GM12878 (cell line): ENCODE results near the gene UNKL. TPM values are rescaled to one million over a fixed set of nuclear protein-coding genes. Genes with fewer than 3 reads are reported as not detected.

Source experiments
- ATAC-seq: fragments of 200-7000 bp; cut with Tn5 transposase; 3 replicates; pipeline ENCODE4 v1.9.1; 2020; ENCODE audit warnings: mild to moderate bottlenecking, moderate library complexity
- BruUV-seq: library from RNA; stranded (reverse); fragments of 400-500 nt; replicated peaks from 2 replicates; lab custom pipeline; 2021; lab: Mats Ljungman, UMichigan
- CTCF ChIA-PET: fragments of 300-600 bp; sonication (Branson Sonifier 250); formaldehyde crosslinking; extraction: SDS; loops from one replicate; lab custom pipeline; 2021; ENCODE audit warnings: inconsistent platforms; lab: Yijun Ruan, JAX
- POLR2A ChIA-PET: fragments of 350-600 bp; formaldehyde crosslinking; extraction: SDS; loops from one replicate; lab custom pipeline; 2021; ENCODE audit warnings: inconsistent platforms; lab: Charles Lee
- RAD21 ChIA-PET: fragments of 300-600 bp; sonication (Branson Sonifier 250); formaldehyde crosslinking; loops from one replicate; lab custom pipeline; 2023; ENCODE audit warnings: antibody characterized with exemption; ENCODE audit not compliant: unreplicated experiment; lab: Charles Lee
- SMC1A ChIA-PET: fragments of 300-600 bp; sonication (Branson Sonifier 250); formaldehyde crosslinking; loops from one replicate; lab custom pipeline; 2023; ENCODE audit not compliant: unreplicated experiment, uncharacterized antibody; lab: Charles Lee
- DNase-seq: peaks from one replicate; pipeline ENCODE4 v3.0.0-alpha.2; 2011; ENCODE audit warnings: low read depth, low spot score
- FAIRE-seq: peaks from 3 replicates; lab custom pipeline; 2011; peaks lifted over from hg19 to GRCh38; lab: Jason Lieb, UNC
- H2AFZ ChIP-seq: 2 replicates; pipeline ENCODE4 v1.6.0; 2011; ENCODE audit warnings: low read depth, low read length, control low read depth; ENCODE audit not compliant: control insufficient read depth
- H3K27ac ChIP-seq: 2 replicates; pipeline ENCODE4 v1.5.1; 2011; ENCODE audit warnings: control low read depth; ENCODE audit not compliant: control insufficient read depth, insufficient read depth
- H3K27me3 ChIP-seq, 2 experiments: replicated peaks in 1 of 2; 2 replicates each; pipeline versions ENCODE4 v1.6.0 to v1.6.1; 2011; ENCODE audit warnings: low read length in 1 of 2; ENCODE audit not compliant: control insufficient read depth in 2 of 2, insufficient read depth in 2 of 2
- H3K36me3 ChIP-seq, 2 experiments: 2 replicates each; pipeline ENCODE4 v1.5.1; 2011; ENCODE audit warnings: low read length in 1 of 2; ENCODE audit not compliant: control insufficient read depth in 2 of 2, insufficient read depth in 2 of 2
- H3K4me1 ChIP-seq: 2 replicates; pipeline ENCODE4 v1.6.1; 2011; ENCODE audit warnings: mild to moderate bottlenecking, low read length, moderate library complexity, mixed read lengths; ENCODE audit not compliant: control insufficient read depth, insufficient read depth
- H3K4me2 ChIP-seq: 2 replicates; pipeline ENCODE4 v1.6.0; 2011; ENCODE audit warnings: control low read depth; ENCODE audit not compliant: control insufficient read depth, insufficient read depth
- H3K4me3 ChIP-seq: fragments of 200-600 bp; sonication (generic); 2 replicates; pipeline ENCODE4 v1.5.1; 2016
- H3K79me2 ChIP-seq: 2 replicates; pipeline ENCODE4 v1.6.0; 2011; ENCODE audit warnings: low read length; ENCODE audit not compliant: control insufficient read depth, insufficient read depth
- H3K9ac ChIP-seq: 2 replicates; pipeline ENCODE4 v1.8.0; 2011; ENCODE audit warnings: low read length, control low read depth, mixed read lengths; ENCODE audit not compliant: control insufficient read depth, insufficient read depth
- H3K9me3 ChIP-seq: replicated peaks from 3 replicates; pipeline ENCODE4 v1.5.1; 2011; ENCODE audit warnings: mild to moderate bottlenecking, low read length; ENCODE audit not compliant: control insufficient read depth, insufficient read depth
- H4K20me1 ChIP-seq: 2 replicates; pipeline ENCODE4 v1.6.0; 2011; ENCODE audit not compliant: control insufficient read depth, insufficient read depth
- JUNB ChIP-seq: IDR thresholded peaks from 2 replicates; pipeline ENCODE4 v1.6.1; 2016; ENCODE audit warnings: antibody characterized with exemption, mild to moderate bottlenecking
- NRF1 ChIP-seq: conservative IDR thresholded peaks from 2 replicates; pipeline ENCODE4 v1.6.1; 2011; ENCODE audit warnings: mild to moderate bottlenecking, low read depth, low read length, improper control_type of control experiment
- ZNF592 ChIP-seq: fragments of 450-650 bp; IDR thresholded peaks from 2 replicates; pipeline ENCODE4 v1.6.1; 2017; ENCODE audit warnings: mild to moderate bottlenecking, moderate library complexity
- WGBS: methylation state at CpG from one replicate; pipeline ENCODE4 v1.1.6; 2016; ENCODE audit warnings: low lambda C conversion rate; ENCODE audit not compliant: insufficient replicate concordance, insufficient coverage; ENCODE audit errors: missing lambda C conversion rate; 5-methylcytosine and 5-hydroxymethylcytosine counted together
- in situ Hi-C: fragments of 300-500 bp; cut with MboI; formaldehyde crosslinking; loops from 9 replicates; pipeline ENCODE4 v1.14.3; 2018; ENCODE audit warnings: mixed read lengths
- intact Hi-C: fragments of 100-400 bp; cut with micrococcal nuclease; formaldehyde crosslinking; loops from one replicate; pipeline ENCODE4 v1.14.2; 2022; ENCODE audit not compliant: unreplicated experiment
- polyA plus RNA-seq, 11 experiments: library from polyadenylated mRNA; depleted of rRNA in 4 of 11; unstranded in 6 of 11; stranded (reverse) in 5 of 11; fragments of >200 nt; fragmentation: Nextera tagmentation in 4 of 11; fragmentation: Illumina TruSeq in 1 of 11; extraction: Ambion mirVana in 4 of 11; extraction: Trizol in 1 of 11; gene quantifications; 1 replicate in 1 of 11; 2 replicates in 10 of 11; pipeline versions ENCODE4 v1.2.1 to v1.2.3, GENCODE V29; 2011 to 2016; ENCODE audit warnings: inconsistent platforms in 2 of 11, missing spikeins in 2 of 11, low read depth in 1 of 11
- total RNA-seq, 4 experiments: library from RNA; depleted of rRNA in 3 of 4; stranded (reverse); fragments of >200 nt in 3 of 4; fragmentation: Illumina TruSeq in 1 of 4; extraction: Trizol in 1 of 4; gene quantifications; 2 replicates each; pipeline versions ENCODE4 v1.2.1 to v1.2.3, GENCODE V29; 2013 to 2021

Gene UNKL
- total and polyA plus RNA-seq, 10 of the 15 experiments (the other 5 are each of a cell fraction or from before 2014, with no cell fraction given), result 0.40 to 21.6 (median 9.1) TPM

- no peak for TF ChIP-seq JUNB
- no peak for TF ChIP-seq ZNF592
- no peak for TF ChIP-seq NRF1
- in situ Hi-C loops (no loop called here), intact Hi-C loops (no loop called here)
- Histone ChIP-seq H3K27me3 (no peaks in the 10 kb centered on the region), H3K4me3 (no peak overlapping the region), H3K4me1 (no peaks in the 10 kb centered on the region), H3K9me3 (no peaks in the 10 kb centered on the region), H4K20me1 (no peaks in the 10 kb centered on the region), H3K9ac (no peak overlapping the region), H3K4me2 (no peak overlapping the region), H3K79me2 (no peaks in the 10 kb centered on the region), H3K27ac (no peak overlapping the region), H2AFZ (no peak overlapping the region), H3K36me3 (peaks cover 16 to 30% of the 10 kb centered on the region in 2 experiments)
- ChIA-PET CTCF (interaction anchor here (2.7 kb wide), 1 partner anchor 46 kb away, joined by 11 read pairs; no protein-coding TSS in a partner anchor), SMC1A (no interaction called here), RAD21 (no interaction called here), POLR2A (interaction anchor here (0.6 kb wide), 1 partner anchor 1222 kb away, joined by 3 read pairs; no protein-coding TSS in a partner anchor)
- no peak for FAIRE-seq
- no peak for DNase-seq
- 91% methylated on average over 20 of the region's 24 CpGs for WGBS
- no TSS peak for BruUV-seq
- no peak for ATAC-seq
These were observed 47.7 kb downstream of the UNKL start for GRCh38 chr16:1366712-1367299.
